Glomerular visceral epithelial cell (primary cell): ENCODE results near the gene ARHGAP22.

Source experiments
- DNase-seq: peaks from one replicate; pipeline ENCODE4 v3.0.0-alpha.2; 2016; ENCODE audit errors: extremely low spot score

ARHGAP22 gene

DNA sequence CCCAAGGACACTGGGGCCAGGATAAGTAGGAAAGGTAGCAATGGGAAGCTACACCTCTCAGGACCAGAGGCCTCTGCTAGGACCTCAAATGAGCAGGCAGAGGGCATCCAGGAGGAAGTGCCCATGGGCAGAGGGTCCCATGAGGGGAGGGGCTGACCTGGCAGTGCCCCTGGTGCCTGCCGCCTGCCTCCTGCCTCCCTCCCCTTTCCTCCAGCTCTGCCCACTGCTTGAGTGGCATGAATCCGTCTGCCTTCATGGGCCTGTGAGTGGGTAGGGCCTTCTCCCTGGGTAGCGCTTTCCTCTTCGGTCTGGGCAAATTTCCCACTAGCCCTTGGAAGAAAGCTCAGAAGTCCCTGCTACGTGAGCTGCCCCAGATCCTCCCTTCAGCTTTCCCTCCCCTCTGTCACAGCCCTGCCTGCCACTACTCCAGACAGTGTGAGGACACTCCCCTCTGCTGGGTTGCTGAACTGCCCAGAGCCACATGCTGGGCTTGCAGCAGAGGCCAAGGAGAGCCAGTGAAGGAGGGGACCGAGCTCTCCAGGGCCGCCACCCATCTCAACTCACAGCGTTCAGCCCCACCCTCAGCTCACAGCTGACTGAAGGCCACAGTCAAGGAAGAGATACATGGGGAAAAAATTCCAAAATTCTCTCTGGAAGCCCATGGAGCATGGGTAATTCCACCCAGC is 141.4 kb downstream of the ARHGAP22 start:
- DNase-seq, result no peak

- no peak for DNase-seq
Observed at GRCh38 chr10:48462482-48463020, 142.3 kb downstream of the ARHGAP22 start.

- DNase-seq, result no peak
Observed at GRCh38 chr10:48461623-48462481, 143.0 kb downstream of the ARHGAP22 start.

GRCh38 chr10:48460182-48460581 is 144.7 kb downstream of the ARHGAP22 start:
- no peak for DNase-seq

DNA sequence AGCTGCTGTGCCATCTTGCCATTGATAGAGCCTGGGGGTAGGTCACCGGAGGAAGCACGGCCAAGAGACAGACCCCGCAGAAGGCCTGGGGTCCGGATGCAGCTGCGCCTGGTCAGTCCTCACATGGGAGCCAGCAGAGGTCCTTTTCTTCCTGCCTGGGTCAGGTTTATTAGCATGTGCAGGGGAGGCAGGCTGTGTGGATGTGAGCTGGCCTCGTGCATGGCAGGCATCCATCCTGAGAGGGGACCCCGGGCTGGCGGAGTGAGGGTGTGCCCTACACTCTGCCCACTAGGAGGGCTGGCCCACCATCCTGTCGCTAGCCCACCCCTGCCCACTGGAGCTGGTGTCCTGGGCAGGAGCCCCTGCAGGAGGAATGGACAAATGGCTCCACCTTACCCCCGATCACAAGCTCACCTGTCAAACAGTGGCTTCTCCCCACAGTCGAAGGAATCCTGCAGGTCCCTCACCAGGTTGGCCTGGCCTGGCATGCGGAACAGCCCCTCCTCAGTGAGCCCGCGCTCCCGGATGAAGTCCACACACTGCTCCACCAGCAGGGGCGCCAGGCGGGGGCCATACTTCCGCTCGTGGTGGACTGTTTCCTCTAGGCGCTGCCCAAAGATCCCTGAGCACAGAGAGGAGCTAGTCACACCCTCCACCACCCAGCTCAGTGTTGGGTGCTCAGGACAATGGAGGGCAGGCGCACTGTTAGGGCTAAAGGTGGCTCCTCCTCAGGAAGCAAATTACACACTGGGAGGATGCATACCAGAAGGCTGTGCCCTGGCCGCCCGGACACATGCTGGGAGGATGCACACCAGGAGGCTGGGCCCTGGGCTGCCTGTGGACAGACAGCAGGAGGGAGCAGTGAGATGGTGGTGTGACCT is 145.4 kb downstream of the ARHGAP22 start:
- no peak for DNase-seq

DNA sequence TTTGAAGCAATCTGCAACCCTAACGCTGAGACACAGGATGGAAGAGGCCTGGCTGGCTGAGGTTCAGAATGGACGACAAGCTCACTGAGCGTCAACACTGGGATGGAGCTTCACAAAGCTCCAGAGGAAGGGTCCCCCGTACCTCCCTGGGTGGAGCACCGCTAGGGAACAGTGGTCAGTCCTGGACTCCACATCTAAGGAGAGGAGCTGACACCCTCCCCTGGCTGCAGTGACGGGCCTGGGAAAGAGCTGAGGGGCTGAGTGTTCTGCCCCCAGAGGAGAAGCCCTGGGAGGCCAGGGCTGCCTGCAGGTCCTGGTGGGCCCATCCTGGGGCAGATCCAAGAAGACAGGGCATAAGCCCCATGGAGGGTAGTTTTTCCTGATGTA is 146.2 kb downstream of the ARHGAP22 start:
- DNase-seq, result no peak

GRCh38 chr10:48457949-48458661 is 146.8 kb downstream of the ARHGAP22 start:
- no peak for DNase-seq

GRCh38 chr10:48456808-48457761 is 147.8 kb downstream of the ARHGAP22 start:
- DNase-seq, result no peak

GRCh38 chr10:48456361-48456804 is 148.5 kb downstream of the ARHGAP22 start:
- DNase-seq, result peak; percentile 25

DNA sequence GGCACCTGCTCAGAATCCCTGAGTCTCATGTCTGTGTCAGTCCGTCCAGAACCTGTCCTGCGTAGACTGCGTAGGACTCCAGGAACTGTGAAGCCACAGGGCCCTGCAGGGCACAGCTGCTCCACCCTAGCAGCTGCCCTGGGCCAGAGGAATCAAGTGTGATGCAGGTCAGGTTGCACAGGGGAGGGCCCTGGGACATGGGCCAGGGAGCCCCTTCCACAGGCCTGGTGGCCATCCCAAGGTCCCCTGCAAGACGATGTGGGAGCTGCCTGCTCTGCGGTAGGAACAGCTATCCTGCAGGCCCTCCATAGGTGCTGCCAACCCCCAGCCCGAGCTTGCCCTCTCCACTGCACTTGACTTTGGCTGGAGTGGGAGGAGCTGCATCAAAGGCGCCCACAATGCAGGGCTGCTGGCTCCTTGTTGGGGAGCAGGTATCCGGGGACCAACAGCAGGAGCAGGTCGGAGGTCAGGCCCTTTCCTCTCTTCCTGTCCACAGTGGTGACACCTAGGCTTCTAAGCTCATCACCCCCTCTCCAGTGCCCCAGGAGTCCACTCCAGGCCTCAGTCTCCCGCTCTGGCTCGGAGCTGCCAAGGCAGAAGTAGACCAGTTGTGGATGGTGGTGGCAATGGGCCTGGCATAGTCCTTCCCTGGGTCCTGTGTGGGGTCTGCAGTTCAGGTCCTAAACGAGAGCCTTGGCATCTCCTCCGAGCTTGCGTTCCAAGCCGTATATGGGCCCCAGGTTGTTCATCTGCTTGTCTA is 149.3 kb downstream of the ARHGAP22 start:
- no peak for DNase-seq

GRCh38 chr10:48455055-48455391 is 149.8 kb downstream of the ARHGAP22 start:
- no peak for DNase-seq

- DNase-seq, result no peak
Observed at GRCh38 chr10:48454302-48455054, 150.4 kb downstream of the ARHGAP22 start.

DNA sequence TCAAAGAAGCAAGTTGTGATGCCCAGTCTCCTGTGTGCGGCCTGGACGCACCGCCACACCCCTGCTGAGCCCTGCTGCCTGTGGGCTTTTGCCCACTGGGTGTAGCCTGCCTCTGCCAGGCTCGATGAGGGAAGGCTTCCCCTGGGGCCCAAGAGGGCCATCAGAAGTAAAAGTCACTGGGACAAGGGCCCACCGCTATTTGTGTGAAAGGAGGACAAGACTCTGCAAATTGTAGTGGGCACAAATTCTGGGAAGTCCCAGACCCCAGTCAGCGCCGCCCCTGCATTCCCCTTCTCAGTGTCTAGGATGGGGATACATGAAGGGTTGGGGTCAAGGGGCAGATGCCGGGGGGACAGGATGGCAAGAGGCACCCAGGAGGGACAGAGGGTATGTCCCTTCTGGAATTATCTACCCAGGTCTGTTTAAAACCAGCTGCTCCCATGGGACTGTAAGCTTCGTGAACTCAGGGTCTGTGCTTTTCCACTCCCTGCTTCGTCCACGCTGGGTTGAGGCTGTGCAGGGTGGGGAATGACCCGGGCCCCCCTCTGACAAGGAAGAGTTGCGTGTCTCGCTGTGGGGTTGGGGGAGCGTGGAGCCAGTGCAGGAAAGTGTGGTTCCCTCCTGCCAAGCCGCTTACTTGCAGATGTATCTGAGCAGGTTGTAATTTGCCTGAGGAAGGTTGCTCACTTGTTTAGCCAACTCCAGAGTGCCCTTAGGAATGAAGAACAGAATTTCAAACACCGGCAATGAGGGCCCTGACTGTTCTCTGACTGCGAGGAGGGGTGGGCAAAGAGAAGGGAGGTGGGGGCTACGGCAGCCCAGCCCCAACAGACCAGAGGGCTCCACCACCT is 151.2 kb downstream of the ARHGAP22 start:
- no peak for DNase-seq

- no peak for DNase-seq
Observed at GRCh38 chr10:48452879-48453412, 151.9 kb downstream of the ARHGAP22 start.

DNA sequence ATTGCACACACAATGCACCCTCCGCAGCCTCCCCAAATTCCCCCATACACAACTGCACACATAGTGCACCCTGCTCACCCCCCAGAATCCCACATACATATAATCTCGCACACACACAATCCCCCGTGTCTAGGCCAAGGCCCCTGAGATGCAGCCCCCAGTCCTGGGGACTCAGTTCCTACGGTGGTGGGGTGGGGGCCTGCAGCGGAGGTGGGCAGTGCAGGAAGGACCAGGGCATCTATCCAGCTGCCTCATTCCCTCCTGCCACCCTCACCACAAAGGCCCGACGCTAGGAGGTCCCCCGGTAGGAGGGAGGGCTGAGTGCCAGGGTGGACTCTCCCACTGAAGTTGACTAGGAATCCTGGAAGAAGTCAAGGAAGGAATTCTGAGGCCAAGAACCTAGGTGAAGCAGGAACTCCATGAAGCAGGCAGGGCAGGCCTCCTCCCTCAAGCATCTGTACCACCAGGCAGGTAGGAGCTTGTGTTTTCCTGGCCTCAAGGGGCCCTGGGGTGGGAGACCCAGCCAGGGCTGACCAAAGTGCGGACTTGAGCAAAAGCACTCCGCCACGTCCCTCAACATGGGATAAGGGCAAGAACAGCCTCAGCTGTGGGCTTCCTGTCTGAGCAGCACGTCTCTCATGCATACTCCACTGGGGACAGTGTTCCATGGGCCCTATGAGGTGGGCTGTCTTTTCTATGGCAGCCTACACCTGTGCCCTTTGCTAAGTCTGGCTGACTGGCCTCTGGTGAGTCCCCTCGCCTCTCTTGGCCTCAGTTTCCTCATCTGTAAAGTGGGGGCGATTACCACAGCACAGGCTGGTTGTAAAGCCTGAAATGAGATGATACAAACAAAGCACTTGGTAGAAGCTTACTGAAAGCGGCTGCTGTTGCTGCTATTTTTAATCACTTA is 152.6 kb downstream of the ARHGAP22 start:
- no peak for DNase-seq

GRCh38 chr10:48450741-48451466 is 154.0 kb downstream of the ARHGAP22 start:
- no peak for DNase-seq
